HEK293T (cell line): ENCODE data around the gene RPL21.

Experiments used
- FOXA1 ChIP-seq: fragments of 450-650 bp; IDR thresholded peaks from 2 replicates; pipeline ENCODE4 v1.6.1; 2016; ENCODE audit warnings: mild to moderate bottlenecking
- FOXK2 ChIP-seq: fragments of 450-650 bp; IDR thresholded peaks from 2 replicates; pipeline ENCODE4 v1.6.1; 2016; ENCODE audit warnings: mild to moderate bottlenecking
- FOXM1 ChIP-seq: fragments of 450-650 bp; IDR thresholded peaks from 2 replicates; pipeline ENCODE4 v1.6.1; 2017; ENCODE audit warnings: mild to moderate bottlenecking, borderline replicate concordance
- NFRKB ChIP-seq: fragments of 450-650 bp; IDR thresholded peaks from 2 replicates; pipeline ENCODE4 v1.6.1; 2016; ENCODE audit warnings: mild to moderate bottlenecking, moderate library complexity
- SP1 ChIP-seq: fragments of 450-650 bp; IDR thresholded peaks from 2 replicates; pipeline ENCODE4 v1.6.1; 2017
- TARDBP ChIP-seq: fragments of 450-650 bp; IDR thresholded peaks from 2 replicates; pipeline ENCODE4 v1.6.1; 2016
- ZNF384 ChIP-seq: fragments of 450-650 bp; IDR thresholded peaks from 2 replicates; pipeline ENCODE4 v1.6.1; 2016

DNA sequence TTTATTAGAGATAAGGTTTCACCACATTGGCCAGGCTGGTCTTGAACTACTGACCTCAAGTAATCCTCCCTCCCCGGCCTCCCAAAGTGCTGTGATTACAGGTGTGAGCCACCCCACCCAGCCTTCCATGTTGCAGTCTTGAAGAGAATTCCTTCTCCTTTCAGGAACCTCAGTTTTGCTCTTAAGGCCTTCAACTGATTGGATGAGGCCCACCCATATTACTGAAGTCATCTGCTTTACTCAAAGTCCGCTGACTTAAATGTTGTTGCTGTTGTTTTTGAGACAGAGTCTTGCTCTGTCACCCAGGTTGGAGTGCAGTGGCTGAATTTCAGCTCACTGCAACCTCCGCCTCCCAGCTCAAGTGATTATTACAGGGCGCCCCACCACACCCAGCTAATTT is 52.7 kb downstream of the RPL21 start:
- TF ChIP-seq TARDBP (no peak), ZNF384 (no peak), NFRKB (no peak), SP1 (no peak), FOXM1 (no peak; the same call in 1 of the 2 replicates), FOXK2 (no peak), FOXA1 (no peak)
